Motor neuron (in vitro differentiated cells): ENCODE measurements around the gene UHRF1. TPM values are rescaled to one million over a fixed set of nuclear protein-coding genes. Genes with fewer than 3 reads are reported as not detected.
A peak's percentile ranks its signal among the peaks of the same experiment; 100 is the strongest.

ENCODE experiments used
- ATAC-seq, 8 experiments: fragments of 200-7000 bp; cut with Tn5 transposase; replicated peaks in 6 of 8; 2 replicates each; pipeline ENCODE4 v1.8.0; 2021; ENCODE audit warnings: mild to moderate bottlenecking in 8 of 8, moderate library complexity in 8 of 8
- H3K27ac ChIP-seq, 2 donors: fragments of 250-450 bp; sonication (Bioruptor Pico); 2 replicates each; pipeline ENCODE4 v1.9.0; 2021; ENCODE audit warnings: antibody characterized with exemption in 2 of 2, mild to moderate bottlenecking in 2 of 2, moderate library complexity in 1 of 2
- H3K4me1 ChIP-seq, 2 donors: fragments of 250-450 bp; sonication (Bioruptor Pico); replicated peaks in 1 of 2; 2 replicates each; pipeline ENCODE4 v1.6.1; 2021; ENCODE audit warnings: antibody characterized with exemption in 2 of 2, mild to moderate bottlenecking in 2 of 2, moderate library complexity in 1 of 2
- H3K4me3 ChIP-seq, 5 donors: fragments of 250-450 bp; sonication (Bioruptor Pico); 2 replicates each; pipeline ENCODE4 v1.9.0; 2021; ENCODE audit warnings: antibody characterized with exemption in 5 of 5, mild to moderate bottlenecking in 5 of 5, moderate library complexity in 4 of 5
- WGBS, 10 experiments: fragments of 450-650 bp; shearing (Covaris generic); methylation state at CpG; one replicate each; pipeline ENCODE4 v1.0.0; 2022; 5-methylcytosine and 5-hydroxymethylcytosine counted together
- in situ Hi-C, 9 experiments: fragments of 400-800 bp; cut with MboI; loops; one replicate each; pipeline ENCODE4 v1.15.0; 2021; ENCODE audit warnings: low sequenced_read_pairs in 9 of 9, low pct_unique_long_range_greater_than_20kb in 2 of 9; ENCODE audit not compliant: unreplicated experiment in 9 of 9
- total RNA-seq, 8 experiments: library from RNA; unstranded; fragments of 300-600 nt; gene quantifications; 2 replicates each; pipeline versions ENCODE4 v1.2.3 to v1.2.4, GENCODE V29; 2022

UHRF1 gene
- total RNA-seq, 8 experiments from 2014 or later, result 1.4 to 62.9 (median 5.1) TPM

- Histone ChIP-seq H3K4me3 (no peak overlapping the region), H3K27ac (no peak overlapping the region), H3K4me1 (peaks cover 6 to 7% of the 10 kb centered on the region in 2 donors)
- no peak for ATAC-seq
- in situ Hi-C loops, result no loop called here
- WGBS, 10 experiments, result 65 to 100% (median 92%) methylated on average over 1 to 3 of the region's 3 CpGs; no CpG with 5 or more reads in 1 of the 10 experiments
These were observed 84.4 kb downstream of the UHRF1 start for GRCh38 chr19:4993683-4994082.

GRCh38 chr19:4996701-4997100, 87.4 kb downstream of the UHRF1 start:
- no peak for ATAC-seq
- no peak overlapping the region for H3K27ac ChIP-seq
- WGBS, 10 experiments, result 23 to 87% (median 79%) methylated on average over 2 to 4 of the region's 5 CpGs; no CpG with 5 or more reads in 5 of the 10 experiments
- peaks cover 0 to 2% of the 10 kb centered on the region in 2 donors for H3K4me1 ChIP-seq
- no peak overlapping the region for H3K4me3 ChIP-seq
- in situ Hi-C loops, result no loop called here

GRCh38 chr19:4997297-4997696, 88.0 kb downstream of the UHRF1 start:
- H3K4me1 ChIP-seq, result peaks cover 0 to 2% of the 10 kb centered on the region in 2 donors
- H3K27ac ChIP-seq, result no peak overlapping the region
- H3K4me3 ChIP-seq, result no peak overlapping the region
- in situ Hi-C loops, result no loop called here
- 60 to 100% (median 94%) methylated on average over 1 to 6 of the region's 12 CpGs; no CpG with 5 or more reads in 3 of the 10 experiments for WGBS, 10 experiments
- no peak for ATAC-seq

GRCh38 chr19:5000120-5000611, 90.9 kb downstream of the UHRF1 start:
- no peak for ATAC-seq
- Histone ChIP-seq H3K4me1 (peaks cover 0 to 2% of the 10 kb centered on the region in 2 donors), H3K27ac (no peak overlapping the region), H3K4me3 (no peak overlapping the region)
- in situ Hi-C loops, result no loop called here
- 14 to 96% (median 83%) methylated on average over 1 to 5 of the region's 6 CpGs; no CpG with 5 or more reads in 1 of the 10 experiments for WGBS, 10 experiments

GRCh38 chr19:5001615-5002014, 92.3 kb downstream of the UHRF1 start:
- no peak overlapping the region for H3K4me3 ChIP-seq
- peaks cover 0 to 2% of the 10 kb centered on the region in 2 donors for H3K4me1 ChIP-seq
- ATAC-seq, result peak in 3 of 8 experiments; percentile 83 to 92 (median 90)
- in situ Hi-C loops, result no loop called here
- WGBS, 10 experiments, result 0 to 90% (median 77%) methylated on average over 1 to 3 of the region's 3 CpGs; no CpG with 5 or more reads in 2 of the 10 experiments
- no peak overlapping the region for H3K27ac ChIP-seq

GRCh38 chr19:5002143-5002542, 92.8 kb downstream of the UHRF1 start:
- in situ Hi-C loops, result no loop called here
- 0 to 100% (median 93%) methylated on average over 1 to 4 of the region's 4 CpGs; no CpG with 5 or more reads in 1 of the 10 experiments for WGBS, 10 experiments
- Histone ChIP-seq H3K4me3 (no peak overlapping the region), H3K27ac (no peak overlapping the region), H3K4me1 (peaks cover 0 to 2% of the 10 kb centered on the region in 2 donors)
- no peak for ATAC-seq

GRCh38 chr19:5003781-5004180, 94.5 kb downstream of the UHRF1 start:
- no peak for ATAC-seq
- no peak overlapping the region for H3K4me3 ChIP-seq
- in situ Hi-C loops, result no loop called here
- 33 to 100% (median 95%) methylated on average over 4 to 10 of the region's 18 CpGs; no CpG with 5 or more reads in 3 of the 10 experiments for WGBS, 10 experiments
- H3K27ac ChIP-seq, result no peak overlapping the region
- peaks cover 0 to 2% of the 10 kb centered on the region in 2 donors for H3K4me1 ChIP-seq

GRCh38 chr19:5005096-5005495, 95.8 kb downstream of the UHRF1 start:
- in situ Hi-C loops, result no loop called here
- WGBS, 10 experiments, result 80 to 100% (median 91%) methylated on average over 1 to 4 of the region's 5 CpGs; no CpG with 5 or more reads in 4 of the 10 experiments
- Histone ChIP-seq H3K27ac (no peak overlapping the region), H3K4me3 (no peak overlapping the region), H3K4me1 (peaks cover 0 to 2% of the 10 kb centered on the region in 2 donors)
- ATAC-seq, result no peak

- in situ Hi-C loops, result no loop called here
- 90 to 100% methylated on average over 1 to 4 of the region's 10 CpGs; no CpG with 5 or more reads in 8 of the 10 experiments for WGBS, 10 experiments
These were observed 96.9 kb downstream of the UHRF1 start for GRCh38 chr19:5006201-5006600.

GRCh38 chr19:5006821-5007220, 97.5 kb downstream of the UHRF1 start:
- Histone ChIP-seq H3K27ac (no peak overlapping the region), H3K4me3 (no peak overlapping the region), H3K4me1 (no peaks in the 10 kb centered on the region)
- WGBS, 10 experiments, result 76 to 100% (median 90%) methylated on average over 1 to 2 of the region's 13 CpGs; no CpG with 5 or more reads in 6 of the 10 experiments
- ATAC-seq, result no peak
- in situ Hi-C loops, result no loop called here

More at GRCh38 chr19:5006201-5006600, 96.9 kb downstream of the UHRF1 start:
- peak in 1 of 8 experiments; percentile 17 for ATAC-seq
- Histone ChIP-seq H3K4me3 (no peak overlapping the region), H3K27ac (no peak overlapping the region), H3K4me1 (no peaks in the 10 kb centered on the region)

Other genes with a start within 250 kb of the UHRF1 start
- gene MYDGF, start 239.2 kb upstream of the UHRF1 start, total RNA-seq, result 100 to 1,000 TPM in 1 of 8 experiments, 10 to 100 TPM in 7; 46.4 to 111 (median 69.0) TPM
- gene DPP9, start 185.7 kb upstream of the UHRF1 start, total RNA-seq, result 10 to 100 TPM; 12.5 to 49.3 (median 21.2) TPM
- 1 to 10 TPM; 1.6 to 5.3 (median 2.9) TPM for gene FEM1A, start 117.8 kb upstream of the UHRF1 start, total RNA-seq
- gene TICAM1, start 77.8 kb upstream of the UHRF1 start, total RNA-seq, result 1 to 10 TPM in 3 of 8 experiments, under 1 TPM in 5; 0.11 to 7.0 (median 0.72) TPM
- gene PLIN3, start 41.8 kb upstream of the UHRF1 start, total RNA-seq, result 100 to 1,000 TPM in 1 of 8 experiments, 10 to 100 TPM in 4, 1 to 10 TPM in 3; 6.9 to 154 (median 22.1) TPM
- under 1 TPM in 2 of 8 experiments, not detected in 6; 0.22 to 0.33 TPM for gene ARRDC5, start 6.6 kb upstream of the UHRF1 start, total RNA-seq
- 10 to 100 TPM; 15.7 to 48.0 (median 33.0) TPM for gene KDM4B, start 59.6 kb downstream of the UHRF1 start, total RNA-seq